ENCODE data around the gene PCIF1. TPM values are rescaled to one million over a fixed set of nuclear protein-coding genes. Genes with fewer than 3 reads are reported as not detected.

Gene PCIF1
- polyA plus RNA-seq, 2 of the 4 experiments (the other 2 are of a cell fraction), result 19.7 to 21.6 TPM

DNA sequence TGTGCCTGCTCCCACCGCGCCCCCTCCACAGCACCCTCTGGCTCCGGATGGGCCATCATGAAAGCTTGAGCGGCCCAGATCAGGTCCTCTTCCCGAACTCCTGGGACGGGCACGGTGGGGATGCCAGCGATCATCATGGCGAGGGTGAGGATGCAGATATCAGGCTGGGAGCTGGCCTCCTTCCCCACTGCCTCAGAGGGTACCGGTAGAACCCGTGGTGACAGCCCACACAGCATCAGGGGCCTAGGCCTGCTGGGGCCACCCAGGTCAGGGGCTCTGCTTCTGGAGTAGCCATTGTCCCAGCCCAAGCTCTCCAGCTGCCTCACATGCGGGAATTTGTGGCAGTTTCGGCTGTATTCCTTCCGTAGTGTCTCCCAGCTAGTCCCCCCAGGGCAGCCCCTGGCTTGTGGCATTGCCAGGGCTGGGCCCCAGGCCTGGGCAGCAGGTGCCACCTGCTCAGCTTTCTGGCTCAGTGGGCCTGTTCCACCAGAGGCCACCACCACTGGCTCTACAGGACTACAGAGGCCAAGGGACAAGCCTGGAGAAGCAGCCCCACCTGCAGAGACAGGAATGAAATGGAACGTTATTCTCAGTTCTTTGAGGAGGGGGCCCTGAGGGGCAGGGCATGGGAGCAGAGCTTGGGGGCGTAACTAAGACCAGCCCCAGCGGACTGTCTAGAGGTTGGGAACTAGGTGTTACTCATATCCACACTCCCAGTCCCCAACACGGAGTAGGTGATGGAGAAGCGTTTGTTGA is 47.7 kb upstream of the PCIF1 start:
- ATAC-seq (no peak), DNase-seq (ENCODE audit: low read depth in 1 of 2, low spot score in 1 of 2) (no peak), FAIRE-seq (no peak)
- H3K4me2 ChIP-seq, result no peak overlapping the region
- H3K27ac ChIP-seq, result no peak overlapping the region
- H3K9me3 ChIP-seq, result no peaks in the 10 kb centered on the region
- H3K4me1 ChIP-seq, result peaks cover 22% of the 10 kb centered on the region
- ChIA-PET CTCF (interaction anchor here (1.2 to 1.8 kb wide), 4 partner anchors 77 to 126 kb away, joined by 3 to 7 read pairs (median 4); no protein-coding TSS in a partner anchor), POLR2A (no interaction called here)
- TF ChIP-seq EP300 (IDR thresholded peaks at IDR 0.05), result no peak
- TF ChIP-seq BHLHE40 (IDR thresholded peaks at IDR 0.05; ENCODE audit: low read depth, low read length), result no peak
- TF ChIP-seq RNF2 (IDR thresholded peaks at IDR 0.05; ENCODE audit: borderline replicate concordance, low read depth), result no peak
- TF ChIP-seq MAFK (IDR thresholded peaks at IDR 0.05; ENCODE audit: partially characterized antibody), result no peak
- no peak for TF ChIP-seq HEYL (CRISPR knock-in tag; IDR thresholded peaks at IDR 0.05)
- TF ChIP-seq TFCP2L1 (CRISPR knock-in tag; IDR thresholded peaks at IDR 0.05), result no peak
- TF ChIP-seq PHF8 (IDR thresholded peaks at IDR 0.05; ENCODE audit: borderline replicate concordance, low read depth), result no peak
- no peak for TF ChIP-seq FOSL2 (IDR thresholded peaks at IDR 0.05)
- no peak for TF ChIP-seq FOSL2 (CRISPR knock-in tag; IDR thresholded peaks at IDR 0.05)
- TF ChIP-seq ESRRA (IDR thresholded peaks at IDR 0.05; ENCODE audit: borderline replicate concordance, low read length), result no peak
- no peak for TF ChIP-seq ZNF302 (CRISPR knock-in tag; IDR thresholded peaks at IDR 0.05)
- TF ChIP-seq NPAS2 (CRISPR knock-in tag; IDR thresholded peaks at IDR 0.05; ENCODE audit: borderline replicate concordance), result no peak
- no peak for TF ChIP-seq RCOR1 (IDR thresholded peaks at IDR 0.05; ENCODE audit: low read depth, low read length)
- no peak for TF ChIP-seq TP53 (CRISPR knock-in tag; IDR thresholded peaks at IDR 0.05)
- no peak for TF ChIP-seq KDM5A (IDR thresholded peaks at IDR 0.05)
- no peak for TF ChIP-seq NFE2L2 (conservative IDR thresholded peaks at IDR 0.05; ENCODE audit: low read length)
- no peak for TF ChIP-seq HOXB13 (CRISPR knock-in tag; IDR thresholded peaks at IDR 0.05; ENCODE audit: low read depth)
- TF ChIP-seq GATA3 (IDR thresholded peaks at IDR 0.05; ENCODE audit: borderline replicate concordance), result no peak
- TF ChIP-seq POLR2A (IDR thresholded peaks at IDR 0.05; ENCODE audit: low read length), result no peak
- no peak overlapping the region for H3K4me3 ChIP-seq
- 97% methylated on average over 17 of the region's 19 CpGs for WGBS (ENCODE audit: missing lambda C conversion rate)

DNA sequence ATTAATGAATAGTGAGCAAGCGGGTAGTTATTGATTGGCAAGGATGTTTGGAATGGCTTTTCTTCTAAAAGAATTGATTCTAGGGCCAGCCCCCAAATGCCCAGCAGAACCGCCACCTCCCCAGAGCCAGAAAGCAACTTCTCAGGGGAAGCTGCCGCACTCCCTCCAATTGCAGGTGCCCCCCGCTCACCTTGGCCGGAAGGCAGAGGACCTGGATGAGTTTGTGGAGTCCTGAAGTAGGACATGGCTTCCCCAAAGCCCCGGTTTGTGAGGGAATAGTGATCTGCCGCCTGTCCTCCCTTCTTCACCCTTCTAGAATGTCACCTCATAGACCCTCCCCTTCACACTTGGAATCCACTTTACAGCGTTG is 47.2 kb upstream of the PCIF1 start, which contains the start of gene SPATA25:
SPATA25 (minus strand) TSS at position 277 of the 370 bp plus-strand sequence; CDS start at position 245, 32 bp downstream.
- TF ChIP-seq, protein P1, sequence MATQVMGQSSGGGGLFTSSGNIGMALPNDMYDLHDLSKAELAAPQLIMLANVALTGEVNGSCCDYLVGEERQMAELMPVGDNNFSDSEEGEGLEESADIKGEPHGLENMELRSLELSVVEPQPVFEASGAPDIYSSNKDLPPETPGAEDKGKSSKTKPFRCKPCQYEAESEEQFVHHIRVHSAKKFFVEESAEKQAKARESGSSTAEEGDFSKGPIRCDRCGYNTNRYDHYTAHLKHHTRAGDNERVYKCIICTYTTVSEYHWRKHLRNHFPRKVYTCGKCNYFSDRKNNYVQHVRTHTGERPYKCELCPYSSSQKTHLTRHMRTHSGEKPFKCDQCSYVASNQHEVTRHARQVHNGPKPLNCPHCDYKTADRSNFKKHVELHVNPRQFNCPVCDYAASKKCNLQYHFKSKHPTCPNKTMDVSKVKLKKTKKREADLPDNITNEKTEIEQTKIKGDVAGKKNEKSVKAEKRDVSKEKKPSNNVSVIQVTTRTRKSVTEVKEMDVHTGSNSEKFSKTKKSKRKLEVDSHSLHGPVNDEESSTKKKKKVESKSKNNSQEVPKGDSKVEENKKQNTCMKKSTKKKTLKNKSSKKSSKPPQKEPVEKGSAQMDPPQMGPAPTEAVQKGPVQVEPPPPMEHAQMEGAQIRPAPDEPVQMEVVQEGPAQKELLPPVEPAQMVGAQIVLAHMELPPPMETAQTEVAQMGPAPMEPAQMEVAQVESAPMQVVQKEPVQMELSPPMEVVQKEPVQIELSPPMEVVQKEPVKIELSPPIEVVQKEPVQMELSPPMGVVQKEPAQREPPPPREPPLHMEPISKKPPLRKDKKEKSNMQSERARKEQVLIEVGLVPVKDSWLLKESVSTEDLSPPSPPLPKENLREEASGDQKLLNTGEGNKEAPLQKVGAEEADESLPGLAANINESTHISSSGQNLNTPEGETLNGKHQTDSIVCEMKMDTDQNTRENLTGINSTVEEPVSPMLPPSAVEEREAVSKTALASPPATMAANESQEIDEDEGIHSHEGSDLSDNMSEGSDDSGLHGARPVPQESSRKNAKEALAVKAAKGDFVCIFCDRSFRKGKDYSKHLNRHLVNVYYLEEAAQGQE (IDR thresholded peaks at IDR 0.05), result no peak
- no peak for TF ChIP-seq HEYL (CRISPR knock-in tag; IDR thresholded peaks at IDR 0.05)
- no peak for TF ChIP-seq RCOR1 (IDR thresholded peaks at IDR 0.05; ENCODE audit: low read depth, low read length)
- no peak for TF ChIP-seq SMC3 (IDR thresholded peaks at IDR 0.05)
- TF ChIP-seq PHF8 (IDR thresholded peaks at IDR 0.05; ENCODE audit: borderline replicate concordance, low read depth), result no peak
- TF ChIP-seq, protein P2, sequence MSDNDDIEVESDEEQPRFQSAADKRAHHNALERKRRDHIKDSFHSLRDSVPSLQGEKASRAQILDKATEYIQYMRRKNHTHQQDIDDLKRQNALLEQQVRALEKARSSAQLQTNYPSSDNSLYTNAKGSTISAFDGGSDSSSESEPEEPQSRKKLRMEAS (IDR thresholded peaks at IDR 0.05), result no peak
- TF ChIP-seq ESRRA (IDR thresholded peaks at IDR 0.05; ENCODE audit: borderline replicate concordance, low read length), result no peak
- no peak for TF ChIP-seq RNF2 (IDR thresholded peaks at IDR 0.05; ENCODE audit: borderline replicate concordance, low read depth)
- no peak for TF ChIP-seq HOXB5 (CRISPR knock-in tag; IDR thresholded peaks at IDR 0.05)
- TF ChIP-seq CHD2 (IDR thresholded peaks at IDR 0.05; ENCODE audit: low read length, partially characterized antibody), result no peak
- TF ChIP-seq ZFP36 (IDR thresholded peaks at IDR 0.05; ENCODE audit: borderline replicate concordance, partially characterized antibody), result no peak
- no peak for TF ChIP-seq TFCP2L1 (CRISPR knock-in tag; IDR thresholded peaks at IDR 0.05)
- TF ChIP-seq SREBF2 (IDR thresholded peaks at IDR 0.05), result no peak
- no peak for TF ChIP-seq NR3C1 (IDR thresholded peaks at IDR 0.05)
- TF ChIP-seq, protein P3, sequence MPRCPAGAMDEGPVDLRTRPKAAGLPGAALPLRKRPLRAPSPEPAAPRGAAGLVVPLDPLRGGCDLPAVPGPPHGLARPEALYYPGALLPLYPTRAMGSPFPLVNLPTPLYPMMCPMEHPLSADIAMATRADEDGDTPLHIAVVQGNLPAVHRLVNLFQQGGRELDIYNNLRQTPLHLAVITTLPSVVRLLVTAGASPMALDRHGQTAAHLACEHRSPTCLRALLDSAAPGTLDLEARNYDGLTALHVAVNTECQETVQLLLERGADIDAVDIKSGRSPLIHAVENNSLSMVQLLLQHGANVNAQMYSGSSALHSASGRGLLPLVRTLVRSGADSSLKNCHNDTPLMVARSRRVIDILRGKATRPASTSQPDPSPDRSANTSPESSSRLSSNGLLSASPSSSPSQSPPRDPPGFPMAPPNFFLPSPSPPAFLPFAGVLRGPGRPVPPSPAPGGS (IDR thresholded peaks at IDR 0.05), result no peak
- TF ChIP-seq, protein P4, sequence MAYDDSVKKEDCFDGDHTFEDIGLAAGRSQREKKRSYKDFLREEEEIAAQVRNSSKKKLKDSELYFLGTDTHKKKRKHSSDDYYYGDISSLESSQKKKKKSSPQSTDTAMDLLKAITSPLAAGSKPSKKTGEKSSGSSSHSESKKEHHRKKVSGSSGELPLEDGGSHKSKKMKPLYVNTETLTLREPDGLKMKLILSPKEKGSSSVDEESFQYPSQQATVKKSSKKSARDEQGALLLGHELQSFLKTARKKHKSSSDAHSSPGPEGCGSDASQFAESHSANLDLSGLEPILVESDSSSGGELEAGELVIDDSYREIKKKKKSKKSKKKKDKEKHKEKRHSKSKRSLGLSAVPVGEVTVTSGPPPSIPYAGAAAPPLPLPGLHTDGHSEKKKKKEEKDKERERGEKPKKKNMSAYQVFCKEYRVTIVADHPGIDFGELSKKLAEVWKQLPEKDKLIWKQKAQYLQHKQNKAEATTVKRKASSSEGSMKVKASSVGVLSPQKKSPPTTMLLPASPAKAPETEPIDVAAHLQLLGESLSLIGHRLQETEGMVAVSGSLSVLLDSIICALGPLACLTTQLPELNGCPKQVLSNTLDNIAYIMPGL (CRISPR knock-in tag; IDR thresholded peaks at IDR 0.05; ENCODE audit: borderline replicate concordance), result no peak
- no peak for TF ChIP-seq CBX8 (IDR thresholded peaks at IDR 0.05)
- TF ChIP-seq GATA3 (IDR thresholded peaks at IDR 0.05; ENCODE audit: borderline replicate concordance), result no peak
- no peak for TF ChIP-seq HDAC2 (IDR thresholded peaks at IDR 0.05)
- POLR2A ChIA-PET, result no interaction called here

More for the DNA sequence above, 47.2 kb upstream of the PCIF1 start, which contains the start of gene SPATA25:
- peaks cover 22% of the 10 kb centered on the region for H3K4me1 ChIP-seq
- no peak for DNase-seq (ENCODE audit: low read depth in 1 of 2, low spot score in 1 of 2)
- FAIRE-seq, result no peak
- 93% methylated on average over 8 of the region's 8 CpGs for whole genome bisulfite sequencing (ENCODE audit: missing lambda C conversion rate)
- no peak for ATAC-seq
- no peaks in the 10 kb centered on the region for H3K9me3 ChIP-seq
- no peak within 1 kb of the TSS for H3K27ac ChIP-seq
- no peak within 1 kb of the TSS for H3K4me2 ChIP-seq
- H3K4me3 ChIP-seq, result no peak within 1 kb of the TSS
- CTCF ChIA-PET, result interaction anchor here (1.6 to 1.8 kb wide), 2 partner anchors 84 to 88 kb away, joined by 3 to 7 read pairs; no protein-coding TSS in a partner anchor

Data from A549 (cell line).